GM18951 (cell line): ENCODE measurements around the gene NFATC2IP.

ENCODE experiments used
- POLR2A ChIP-seq: IDR thresholded peaks from 4 replicates; pipeline ENCODE4 v1.6.1; 2011; ENCODE audit warnings: mild to moderate bottlenecking; ENCODE audit not compliant: insufficient read length, insufficient read depth; ENCODE audit errors: extremely low read depth
- in situ Hi-C: fragments of 300-500 bp; cut with MboI; formaldehyde crosslinking; loops from one replicate; pipeline ENCODE4 v1.12.0; 2022; ENCODE audit warnings: low sequenced_read_pairs, mixed read lengths, inconsistent platforms; ENCODE audit not compliant: unreplicated experiment

Gene NFATC2IP

GRCh38 chr16:28950648-28951409 is at the start of gene NFATC2IP:
TSS of gene NFATC2IP (plus strand) at chr16:28950937. CDS start at chr16:28951012, 75 bp downstream.
- peak; percentile 88 for TF ChIP-seq POLR2A
- in situ Hi-C loops, result no loop called here

GRCh38 chr16:28901862-28902261 is 48.9 kb upstream of the NFATC2IP start:
- in situ Hi-C loops, result no loop called here

GRCh38 chr16:28902909-28903308 is 47.8 kb upstream of the NFATC2IP start:
- TF ChIP-seq POLR2A, result no peak
- in situ Hi-C loops, result no loop called here

More at GRCh38 chr16:28901862-28902261, 48.9 kb upstream of the NFATC2IP start:
- TF ChIP-seq POLR2A, result no peak

DNA sequence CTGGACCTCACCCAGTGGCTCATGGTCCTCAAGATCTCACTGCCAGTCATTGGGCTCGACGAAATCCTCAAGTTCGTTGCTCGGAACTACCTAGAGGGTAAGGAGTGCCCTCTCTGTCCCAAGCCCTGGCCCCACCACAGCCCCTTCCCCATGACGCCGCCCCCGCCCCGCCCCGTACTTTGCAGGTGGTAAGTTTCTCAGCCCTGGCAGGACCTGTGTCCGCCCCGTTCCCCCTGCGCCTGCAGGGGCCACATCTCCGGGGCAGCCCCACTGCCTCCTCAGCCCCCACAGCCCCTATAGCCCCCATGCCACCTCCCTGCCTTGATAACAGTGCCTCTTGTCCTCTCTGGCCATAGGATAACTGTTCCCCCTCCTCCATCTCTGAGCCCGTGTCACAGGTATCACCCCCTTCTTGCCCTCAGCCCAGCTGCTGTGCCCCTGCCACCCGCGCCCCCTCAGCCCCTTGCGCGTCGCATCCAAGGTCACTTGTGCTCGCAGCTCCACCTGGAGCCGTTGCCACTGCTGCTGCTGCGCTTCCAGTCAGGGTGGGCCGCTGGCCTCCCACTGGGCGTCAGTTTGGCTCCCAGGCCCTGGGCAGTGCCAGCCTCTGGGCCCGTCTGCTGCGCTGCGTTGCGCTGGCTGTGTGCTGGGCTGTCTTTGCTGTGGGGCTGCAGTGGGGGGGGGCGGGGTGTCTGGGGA is 47.2 kb upstream of the NFATC2IP start:
- in situ Hi-C loops, result no loop called here
- no peak for TF ChIP-seq POLR2A

- in situ Hi-C loops, result no loop called here
- TF ChIP-seq POLR2A, result no peak
These were observed 46.4 kb upstream of the NFATC2IP start for GRCh38 chr16:28904363-28904762.

DNA sequence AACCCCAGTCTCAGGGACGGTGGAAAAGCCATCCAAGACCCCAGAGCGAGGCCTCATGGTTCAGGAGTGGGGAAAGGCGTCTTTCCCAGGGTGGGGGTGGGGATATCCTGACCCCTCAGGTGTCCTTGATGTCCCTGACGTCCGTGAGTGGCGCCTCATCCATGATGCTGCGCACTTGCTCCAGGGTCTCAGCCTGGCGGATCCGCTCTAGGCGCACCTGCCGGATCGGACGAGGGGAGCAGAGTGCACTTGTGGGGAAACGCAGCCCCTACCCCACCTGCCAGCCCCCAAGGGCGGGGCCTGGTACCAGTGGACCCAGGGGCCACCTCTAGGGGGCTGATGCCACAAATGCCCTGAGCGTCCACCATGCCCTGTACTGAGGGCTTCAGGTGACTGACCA is 45.9 kb upstream of the NFATC2IP start:
- in situ Hi-C loops, result no loop called here
- TF ChIP-seq POLR2A, result no peak

DNA sequence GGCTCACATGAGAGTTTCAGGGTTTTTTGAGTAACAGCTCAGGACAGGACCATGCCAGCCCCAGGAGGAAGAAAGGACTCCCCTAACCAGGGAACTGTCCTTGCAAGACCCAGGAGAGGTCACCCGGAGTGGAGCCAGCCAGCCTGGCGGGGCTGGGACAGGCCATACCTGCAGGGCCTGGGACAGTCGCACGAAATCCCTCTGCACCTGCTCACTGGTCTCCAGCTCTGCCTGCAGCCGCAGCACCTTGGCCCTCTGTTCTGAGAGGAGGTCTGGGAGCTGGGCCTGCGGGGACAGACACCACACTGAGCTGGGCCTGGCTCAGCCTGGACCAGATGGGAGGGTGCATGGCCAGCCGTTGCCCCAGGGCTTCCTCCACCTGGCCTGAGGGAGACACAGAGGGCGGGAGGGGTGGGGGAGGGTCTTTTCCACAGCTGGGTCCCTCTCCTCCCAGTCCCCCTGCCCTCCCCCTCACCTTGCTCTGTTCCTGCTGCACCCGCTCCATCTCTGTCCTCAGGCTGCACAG is 45.4 kb upstream of the NFATC2IP start:
- TF ChIP-seq POLR2A, result no peak
- in situ Hi-C loops, result no loop called here

- in situ Hi-C loops, result no loop called here
These were observed 44.9 kb upstream of the NFATC2IP start for GRCh38 chr16:28905800-28906372.

DNA sequence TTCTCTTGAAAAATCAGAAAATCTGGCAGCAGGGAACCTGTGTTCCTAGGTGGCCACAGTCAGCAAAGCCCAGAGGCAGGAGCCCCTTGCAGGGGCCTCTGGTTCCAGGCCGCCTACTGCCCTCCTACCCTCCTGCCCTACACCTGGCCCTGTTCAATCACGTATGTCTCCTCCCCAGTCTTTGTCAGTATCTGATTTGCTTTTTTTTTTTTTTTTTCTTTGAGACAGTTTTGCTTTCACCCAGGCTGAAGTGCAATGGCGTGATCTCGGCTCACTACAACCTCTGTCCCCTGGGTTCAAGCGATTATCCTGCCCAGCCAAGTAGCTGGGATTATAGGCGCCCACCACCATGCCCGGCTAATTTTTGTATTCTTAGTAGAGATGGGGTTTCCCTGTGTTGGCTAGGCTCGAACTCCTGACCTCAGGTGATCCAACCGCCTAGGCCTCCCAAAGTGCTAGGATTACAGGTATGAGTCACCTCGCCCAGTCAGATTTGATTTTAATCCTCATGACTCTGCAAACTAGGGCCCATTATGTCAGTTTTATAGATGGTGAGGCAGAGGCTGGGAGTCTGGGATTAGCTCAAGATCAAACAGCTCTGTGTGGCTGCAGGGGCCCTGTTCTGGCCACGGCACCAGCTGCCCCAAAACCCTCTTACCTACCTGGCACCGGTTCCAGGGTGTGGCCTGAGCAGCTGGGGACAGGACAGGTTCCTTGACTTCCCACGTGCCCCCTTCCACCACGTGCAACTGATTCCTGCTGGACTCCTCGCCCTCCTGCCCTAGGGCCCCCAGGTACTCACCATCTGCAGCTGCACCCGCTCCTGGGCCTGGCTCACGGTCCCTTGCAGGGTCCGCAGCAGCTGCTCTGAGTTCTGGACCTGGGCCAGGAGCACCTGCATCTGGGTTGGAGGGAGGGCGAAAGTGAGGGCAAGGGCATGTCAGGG is 40.4 kb upstream of the NFATC2IP start:
- in situ Hi-C loops, result no loop called here
- TF ChIP-seq POLR2A, result no peak

More at GRCh38 chr16:28905800-28906372, 44.9 kb upstream of the NFATC2IP start:
- TF ChIP-seq POLR2A, result no peak

DNA sequence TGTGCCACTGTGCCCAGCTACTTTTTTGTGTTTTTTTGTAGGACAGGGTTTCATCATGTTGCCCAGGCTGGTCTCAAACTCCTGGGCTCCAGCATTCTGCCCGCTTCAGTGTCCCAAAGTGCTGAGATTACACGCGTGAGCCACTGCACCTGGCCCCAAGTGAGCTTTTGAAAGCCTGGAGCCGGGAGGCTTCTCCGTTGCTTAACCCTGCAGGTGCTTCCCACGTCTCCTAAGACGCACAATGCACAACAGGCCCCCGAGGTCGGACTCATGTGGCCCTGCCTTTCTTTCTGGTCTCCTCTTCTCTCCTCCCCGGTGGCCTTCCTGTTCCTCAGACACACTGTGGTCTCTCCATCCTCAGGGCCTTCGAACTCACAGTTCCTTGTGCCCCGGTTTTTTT is 38.2 kb upstream of the NFATC2IP start:
- in situ Hi-C loops, result no loop called here
- TF ChIP-seq POLR2A, result no peak

DNA sequence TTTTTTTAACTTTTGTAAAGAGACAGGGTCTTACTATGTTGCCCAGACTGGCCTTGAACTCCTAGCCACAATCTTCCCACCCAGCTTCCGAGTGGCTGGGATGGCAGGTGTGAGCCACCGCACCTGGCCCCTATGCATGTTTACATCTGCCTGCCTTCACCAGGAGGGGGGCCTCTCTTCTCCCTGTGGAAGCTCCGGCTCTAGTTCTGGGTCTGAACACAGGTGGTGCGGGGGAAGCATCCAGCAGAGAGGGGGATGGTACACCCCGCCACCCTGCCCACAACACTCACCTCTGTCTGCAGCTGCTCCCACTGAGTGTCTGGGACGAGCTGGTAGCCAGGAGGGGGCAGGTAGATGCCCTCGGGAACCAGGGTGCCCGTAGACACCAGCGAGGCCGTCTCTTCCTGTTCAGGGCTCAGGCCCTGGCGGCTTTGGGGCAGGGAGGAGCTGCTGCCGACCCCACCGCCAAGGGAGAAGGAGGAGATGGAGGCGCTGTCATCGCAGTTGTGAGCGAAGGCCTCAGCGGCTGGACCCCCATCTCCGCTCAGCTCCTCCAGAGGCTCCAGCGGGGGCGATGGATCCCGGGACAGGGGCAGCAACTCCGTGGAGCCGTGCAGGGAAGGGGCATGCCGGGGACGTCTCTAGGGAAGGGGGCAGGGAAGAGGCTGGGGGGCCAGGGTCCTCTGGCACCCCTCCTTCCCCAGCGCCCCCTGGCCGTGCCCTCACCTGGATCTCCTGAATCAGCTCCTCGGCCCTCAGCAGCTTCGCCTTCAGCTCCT is 36.6 kb upstream of the NFATC2IP start:
- TF ChIP-seq POLR2A, result no peak
- in situ Hi-C loops, result no loop called here

DNA sequence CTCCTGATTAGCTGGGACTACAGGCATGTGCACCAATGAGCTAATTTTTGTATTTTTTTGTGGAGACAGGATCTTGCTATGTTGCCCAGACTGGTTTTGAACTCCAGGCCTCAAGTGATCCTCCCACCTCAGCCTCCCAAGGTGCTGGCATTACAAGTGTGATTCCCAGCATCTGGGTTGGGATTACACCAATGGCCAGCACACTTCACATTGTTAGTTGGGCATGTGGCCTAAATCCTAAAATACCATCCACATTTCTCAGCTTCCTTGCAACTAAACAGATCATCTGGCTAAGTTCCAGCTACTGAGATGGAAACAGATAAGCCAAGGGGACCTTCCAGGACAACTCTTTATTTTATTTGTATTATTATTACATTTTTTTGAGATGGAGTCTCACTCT is 35.6 kb upstream of the NFATC2IP start:
- in situ Hi-C loops, result no loop called here

GRCh38 chr16:28917095-28917494 is 33.6 kb upstream of the NFATC2IP start:
- TF ChIP-seq POLR2A, result no peak

More for the DNA sequence above, 35.6 kb upstream of the NFATC2IP start:
- no peak for TF ChIP-seq POLR2A

More at GRCh38 chr16:28917095-28917494, 33.6 kb upstream of the NFATC2IP start:
- in situ Hi-C loops, result no loop called here
